Suprapubic skin (tissue), 4 donors: ENCODE data around the gene MTA3.

Source experiments
- CTCF ChIP-seq, 2 donors: fragments of 200-600 bp in 1 of 2; fragments of 450-650 bp in 1 of 2; sonication (generic) in 1 of 2; IDR thresholded peaks; one replicate each; pipeline ENCODE4 v1.5.1; 2016 to 2019; ENCODE audit warnings: antibody characterized with exemption in 2 of 2, mild to moderate bottlenecking in 1 of 2, moderate library complexity in 1 of 2
- POLR2A ChIP-seq, 2 donors: fragments of 450-650 bp; IDR thresholded peaks; one replicate each; pipeline ENCODE4 v1.6.1; 2017; ENCODE audit warnings: antibody characterized with exemption in 2 of 2, mild to moderate bottlenecking in 2 of 2, moderate library complexity in 2 of 2
- POLR2AphosphoS5 ChIP-seq, 3 donors: sonication (generic); formaldehyde crosslinking; IDR thresholded peaks; one replicate each; pipeline ENCODE4 v1.6.1; 2017; ENCODE audit warnings: antibody characterized with exemption in 3 of 3

DNA sequence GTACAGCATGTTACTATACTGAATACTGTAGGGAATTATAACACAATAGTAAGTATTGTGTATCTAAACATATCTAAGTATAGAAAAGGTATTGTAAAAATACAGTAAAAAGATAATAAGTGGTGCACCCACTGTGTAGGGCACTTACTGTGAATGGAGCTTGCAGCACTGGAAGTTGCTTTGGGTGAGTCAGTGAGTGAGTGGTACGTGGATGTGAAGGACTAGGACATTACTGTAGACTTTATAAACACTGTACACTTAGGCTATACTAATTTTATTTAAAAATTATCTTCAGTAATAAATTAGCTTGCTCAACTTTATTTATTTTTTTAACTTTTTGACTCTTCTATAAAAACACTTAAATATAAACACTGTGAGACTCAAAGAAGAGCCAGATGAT, 82.6 kb downstream of the MTA3 start:
- TF ChIP-seq POLR2A (IDR thresholded peaks at IDR 0.05): no peak
- TF ChIP-seq CTCF (IDR thresholded peaks at IDR 0.05): no peak
- no peak for TF ChIP-seq POLR2AphosphoS5 (IDR thresholded peaks at IDR 0.05)
